T-helper 22 cell (primary cell): ENCODE data around the gene MAP3K8.

ENCODE experiments used
- DNase-seq: peaks from one replicate; pipeline ENCODE4 v3.0.0-alpha.2; 2020; ENCODE audit warnings: low read depth

Gene MAP3K8

GRCh38 chr10:30490289-30491000 is 56.5 kb downstream of the MAP3K8 start:
- no peak for DNase-seq

- DNase-seq = no peak
Measured at GRCh38 chr10:30491204-30491915, 57.4 kb downstream of the MAP3K8 start.

- DNase-seq = no peak
Measured at GRCh38 chr10:30491916-30492515, 58.0 kb downstream of the MAP3K8 start.

GRCh38 chr10:30493609-30494530 is 59.9 kb downstream of the MAP3K8 start:
- DNase-seq = no peak

GRCh38 chr10:30494558-30494957 is 60.6 kb downstream of the MAP3K8 start:
- DNase-seq = no peak

DNA sequence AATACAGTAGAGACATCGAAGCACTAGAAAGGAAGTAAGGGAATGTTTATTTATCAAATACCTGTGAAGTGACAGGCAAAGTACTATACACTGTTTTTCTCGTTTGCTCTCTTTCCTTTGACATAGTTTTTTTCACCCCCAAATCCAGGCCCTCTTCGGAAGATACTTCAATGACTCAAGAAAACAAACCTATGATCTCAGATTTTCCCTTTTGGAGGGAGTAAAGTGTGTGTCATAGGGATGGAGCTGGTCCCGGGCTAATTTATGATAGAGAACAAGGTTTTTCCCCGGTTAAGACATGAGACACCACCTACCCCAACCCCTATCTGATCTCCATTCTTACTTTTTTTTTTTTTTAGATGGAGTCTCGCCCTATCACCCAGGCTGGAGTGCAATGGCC is 61.7 kb downstream of the MAP3K8 start:
- no peak for DNase-seq

DNA sequence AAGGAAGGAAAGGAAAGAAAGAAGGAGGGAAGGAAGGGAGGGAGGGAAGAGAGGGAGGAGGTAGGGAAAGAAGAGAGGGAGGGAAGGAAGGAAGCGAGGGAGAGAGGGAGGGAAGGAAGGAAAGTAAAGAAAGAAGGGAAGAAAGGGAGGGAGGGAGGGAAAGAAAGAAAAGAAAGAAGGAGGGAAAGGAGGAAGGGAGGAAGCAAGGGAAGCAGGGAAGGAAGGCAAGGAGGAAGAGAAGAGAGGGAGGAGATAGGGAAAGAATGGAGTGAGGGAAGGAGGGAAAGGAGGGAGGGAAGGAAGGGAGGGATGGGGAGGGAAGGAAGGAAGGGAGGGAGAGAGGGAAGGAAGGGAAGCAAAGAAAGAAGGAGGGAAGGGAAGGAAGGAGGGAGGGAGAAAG is 65.8 kb downstream of the MAP3K8 start:
- no peak for DNase-seq

DNA sequence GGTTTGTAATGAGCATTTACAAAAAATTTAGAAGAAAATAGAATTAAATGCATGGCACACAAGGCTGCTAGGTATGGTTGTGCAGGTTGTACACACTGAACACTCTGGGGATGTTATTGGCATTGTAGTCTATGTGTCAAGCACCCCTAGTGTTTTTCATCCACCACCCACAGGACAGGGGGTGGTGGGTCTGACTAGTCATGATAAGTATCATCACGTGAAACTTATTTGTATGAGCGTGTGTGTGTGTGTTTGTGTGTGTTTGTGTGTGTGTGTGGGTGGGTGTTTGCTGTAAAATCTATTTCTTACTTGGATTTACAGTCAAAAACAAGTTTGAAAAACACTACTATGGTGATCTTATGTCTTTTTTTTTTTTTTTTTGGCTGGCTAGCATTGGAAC is 66.5 kb downstream of the MAP3K8 start:
- DNase-seq = no peak

DNA sequence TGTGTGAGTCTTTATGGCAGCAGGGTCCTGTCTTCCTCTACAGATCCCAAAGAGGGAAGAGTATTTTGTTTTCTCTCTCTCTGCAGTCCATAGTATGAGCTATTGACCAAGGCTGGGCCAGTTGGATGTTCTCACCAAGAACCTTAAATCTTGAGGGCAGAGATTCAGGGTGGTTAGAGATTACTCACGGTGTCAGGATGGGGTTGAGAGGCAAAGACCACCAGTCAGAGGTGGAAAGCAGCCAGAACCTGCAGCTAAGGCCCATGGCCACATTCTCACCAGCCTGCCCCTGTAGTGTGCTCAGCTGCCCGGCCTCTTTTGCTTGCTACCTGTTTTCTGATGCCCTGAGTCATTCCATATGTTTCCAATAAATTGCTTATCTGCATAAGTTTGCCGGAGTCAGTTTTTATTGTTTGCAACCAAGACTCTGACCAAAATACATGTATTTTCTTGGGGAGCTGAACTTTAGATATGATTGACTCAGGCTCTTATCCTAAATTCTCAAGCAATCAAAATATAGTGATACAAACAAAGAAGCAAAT is 67.0 kb downstream of the MAP3K8 start:
- no peak for DNase-seq

DNA sequence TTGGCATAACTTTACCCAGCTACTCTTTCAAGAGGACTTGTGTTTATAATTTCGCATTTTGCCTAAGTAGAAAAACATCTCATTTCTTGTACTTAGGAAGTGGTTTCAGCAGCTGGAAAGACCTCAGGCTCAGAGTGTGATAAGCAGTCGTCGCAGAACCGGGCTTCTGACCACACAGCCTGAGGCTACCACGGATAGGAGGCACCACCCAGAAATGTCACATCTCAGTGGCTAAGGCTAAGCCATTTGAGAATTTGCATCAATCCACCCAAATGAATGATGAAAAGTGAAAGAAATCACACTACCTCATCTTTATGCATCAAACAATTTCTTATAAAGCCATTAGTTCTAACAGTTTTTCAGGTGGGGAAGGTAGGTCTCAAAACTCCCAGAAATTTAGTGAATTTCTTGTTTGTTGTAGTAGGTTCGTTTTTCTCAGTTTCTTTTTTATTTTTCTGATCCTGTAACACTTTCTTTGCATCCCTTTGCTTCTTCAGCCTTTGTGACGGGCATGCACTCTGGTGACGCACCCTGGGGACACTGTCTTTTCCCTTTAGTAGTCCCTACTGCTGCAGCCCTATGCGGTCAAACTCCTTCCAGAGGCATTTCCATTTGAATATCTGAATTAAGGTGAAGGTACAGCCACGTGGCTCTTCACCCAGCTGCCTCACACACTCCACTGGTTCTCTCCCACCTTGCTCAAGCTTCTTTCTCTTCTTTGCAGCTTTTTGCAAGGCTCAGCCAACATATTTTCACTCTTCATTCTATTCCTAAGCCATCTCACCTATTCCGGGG is 68.5 kb downstream of the MAP3K8 start:
- peak; percentile 7 for DNase-seq

DNA sequence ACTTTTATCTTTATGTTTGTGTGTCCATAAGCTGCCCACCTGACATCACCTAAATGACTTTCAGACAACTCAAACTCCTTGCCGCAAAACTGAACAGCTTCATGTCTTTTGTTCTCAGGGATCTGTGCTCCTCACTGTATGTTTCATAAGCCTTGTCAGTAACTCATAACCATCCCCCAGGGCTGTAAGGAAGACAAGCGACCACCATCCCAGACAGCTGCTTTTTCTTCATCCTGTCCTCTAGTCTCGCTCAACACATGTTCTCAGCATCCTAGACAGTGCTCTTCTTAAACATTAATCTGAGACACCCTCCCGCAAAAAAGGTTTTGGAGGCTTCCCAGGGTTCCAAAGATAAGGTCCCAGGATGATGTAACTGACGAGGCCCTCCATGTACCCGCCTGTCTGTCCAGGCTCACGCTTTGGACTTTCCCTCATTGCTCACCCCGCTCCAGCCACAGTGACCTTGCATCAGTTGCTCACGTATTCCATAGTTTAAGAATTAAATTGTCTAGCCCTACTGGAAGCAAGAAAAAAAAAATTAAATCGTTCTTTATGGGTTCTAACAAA is 69.8 kb downstream of the MAP3K8 start:
- no peak for DNase-seq

- DNase-seq = no peak
Measured at GRCh38 chr10:30505543-30506298, 71.7 kb downstream of the MAP3K8 start.

DNA sequence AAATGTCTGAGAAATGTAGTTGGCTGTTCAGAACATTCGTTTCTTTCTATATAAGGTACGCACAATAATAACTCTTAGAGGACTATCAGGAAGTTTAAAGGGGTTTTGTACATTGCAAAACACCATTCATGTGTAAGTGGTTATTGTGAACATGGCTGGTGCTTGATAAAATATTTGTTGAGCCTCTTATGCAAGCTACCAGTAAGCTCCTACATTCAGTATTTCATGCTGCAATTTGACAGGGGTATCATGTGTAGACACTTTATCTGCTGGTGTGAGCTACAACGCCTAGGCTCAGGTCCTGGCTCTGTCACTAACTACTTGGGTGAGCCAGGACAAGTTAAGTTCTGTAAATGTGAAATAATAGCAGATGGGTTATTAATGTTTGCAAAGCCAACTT is 75.5 kb downstream of the MAP3K8 start:
- DNase-seq = no peak

DNA sequence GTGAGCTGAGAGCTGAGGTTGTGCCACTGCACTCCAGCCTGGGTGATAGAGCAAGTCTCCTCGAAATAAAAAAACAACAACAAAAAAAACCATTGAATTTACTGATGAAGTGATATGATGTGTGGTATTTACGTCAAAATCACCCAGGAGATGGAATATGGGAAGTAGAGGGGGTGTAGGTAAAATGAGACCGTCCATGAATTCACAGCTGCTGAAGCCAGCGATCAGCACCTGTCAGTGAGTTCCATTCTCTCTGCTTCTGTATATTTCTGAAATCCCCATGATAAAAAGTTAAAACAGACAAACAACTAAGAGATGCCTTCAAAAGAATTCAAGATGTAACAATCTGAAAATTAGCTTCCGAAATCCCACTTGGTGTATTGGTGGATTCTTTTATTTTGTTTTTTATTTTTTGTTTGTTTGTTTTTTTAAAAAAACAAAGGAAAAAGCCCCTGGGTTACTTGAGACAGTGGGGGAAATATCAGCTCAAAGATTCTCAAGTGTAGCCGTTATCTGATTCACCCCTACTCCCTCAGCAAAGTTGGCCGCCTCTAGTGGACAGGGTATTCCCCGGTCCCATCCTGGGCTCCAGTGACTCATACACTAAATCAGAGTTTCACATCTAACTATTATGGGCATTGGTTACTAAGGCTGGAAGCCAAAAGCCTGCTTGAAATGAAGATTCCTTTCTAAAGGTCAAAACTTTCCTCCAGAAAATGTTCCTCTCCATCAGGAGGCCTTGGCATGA is 76.4 kb downstream of the MAP3K8 start:
- no peak for DNase-seq

- DNase-seq = no peak
Measured at GRCh38 chr10:30510932-30511700, 77.1 kb downstream of the MAP3K8 start.
